HEK293T (cell line): Measurements from ENCODE around the gene PPM1H.

Source experiments
- CTCF ChIA-PET: fragments of 350-600 bp; formaldehyde crosslinking; extraction: SDS; loops from one replicate; lab custom pipeline; 2021; ENCODE audit warnings: antibody characterized with exemption, inconsistent platforms; lab: Yijun Ruan, JAX
- POLR2A ChIA-PET: fragments of 350-600 bp; formaldehyde crosslinking; extraction: SDS; loops from one replicate; lab custom pipeline; 2020; ENCODE audit warnings: antibody characterized with exemption, inconsistent platforms; lab: Yijun Ruan, JAX
- DNase-seq: peaks from one replicate; pipeline ENCODE4 v3.0.0; 2012; ENCODE audit warnings: mixed read lengths; ENCODE audit errors: extremely low spot score
- ARNT ChIP-seq: fragments of 450-650 bp; IDR thresholded peaks from 2 replicates; pipeline ENCODE4 v1.6.1; 2017; ENCODE audit warnings: mild to moderate bottlenecking
- BHLHE40 ChIP-seq: fragments of 450-650 bp; IDR thresholded peaks from 2 replicates; pipeline ENCODE4 v1.6.1; 2016; ENCODE audit warnings: mild to moderate bottlenecking, moderate library complexity, borderline replicate concordance
- CTBP1 ChIP-seq: fragments of 450-650 bp; IDR thresholded peaks from 2 replicates; pipeline ENCODE4 v1.6.1; 2016; ENCODE audit warnings: borderline replicate concordance
- ELF4 ChIP-seq: fragments of 450-650 bp; IDR thresholded peaks from 2 replicates; pipeline ENCODE4 v1.6.1; 2017; ENCODE audit warnings: antibody characterized with exemption
- FOXA1 ChIP-seq: fragments of 450-650 bp; IDR thresholded peaks from 2 replicates; pipeline ENCODE4 v1.6.1; 2016; ENCODE audit warnings: mild to moderate bottlenecking
- FOXK2 ChIP-seq: fragments of 450-650 bp; IDR thresholded peaks from 2 replicates; pipeline ENCODE4 v1.6.1; 2016; ENCODE audit warnings: mild to moderate bottlenecking
- FOXM1 ChIP-seq: fragments of 450-650 bp; IDR thresholded peaks from 2 replicates; pipeline ENCODE4 v1.6.1; 2017; ENCODE audit warnings: mild to moderate bottlenecking, borderline replicate concordance
- HDGF ChIP-seq: fragments of 450-650 bp; IDR thresholded peaks from 2 replicates; pipeline ENCODE4 v1.6.1; 2017; ENCODE audit warnings: antibody characterized with exemption, borderline replicate concordance
- L3MBTL2 ChIP-seq: fragments of 450-650 bp; conservative IDR thresholded peaks from 2 replicates; pipeline ENCODE4 v1.6.1; 2016; ENCODE audit warnings: mild to moderate bottlenecking
- LEF1 ChIP-seq: fragments of 450-650 bp; IDR thresholded peaks from 2 replicates; pipeline ENCODE4 v1.6.1; 2017; ENCODE audit warnings: mild to moderate bottlenecking, borderline replicate concordance
- NFRKB ChIP-seq: fragments of 450-650 bp; IDR thresholded peaks from 2 replicates; pipeline ENCODE4 v1.6.1; 2016; ENCODE audit warnings: mild to moderate bottlenecking, moderate library complexity
- SP1 ChIP-seq: fragments of 450-650 bp; IDR thresholded peaks from 2 replicates; pipeline ENCODE4 v1.6.1; 2017
- SUZ12 ChIP-seq: fragments of 450-650 bp; IDR thresholded peaks from 2 replicates; pipeline ENCODE4 v1.6.1; 2016; ENCODE audit warnings: mild to moderate bottlenecking
- TARDBP ChIP-seq: fragments of 450-650 bp; IDR thresholded peaks from 2 replicates; pipeline ENCODE4 v1.6.1; 2016
- ZNF384 ChIP-seq: fragments of 450-650 bp; IDR thresholded peaks from 2 replicates; pipeline ENCODE4 v1.6.1; 2016
- TF ChIP-seq, protein P1 (sequence below): fragments of 450-650 bp; IDR thresholded peaks from 2 replicates; pipeline ENCODE4 v1.6.1; 2016

Gene PPM1H

DNA sequence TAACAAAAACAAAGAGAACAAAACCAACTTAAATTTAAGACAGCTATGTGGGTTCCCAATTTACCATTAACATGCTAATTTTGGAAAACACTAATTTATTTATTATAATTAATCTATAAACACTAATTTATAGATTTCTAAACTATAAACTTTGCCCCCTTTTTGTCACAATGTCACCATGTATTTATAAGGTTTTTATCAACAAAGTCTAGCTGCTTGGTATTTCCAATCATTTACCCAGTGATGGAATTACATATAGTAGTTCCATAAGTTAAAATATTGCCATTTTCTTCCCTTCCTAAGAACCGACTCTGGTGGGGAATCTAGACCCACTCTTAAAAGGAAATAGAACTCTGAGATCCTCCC is 140.7 kb downstream of the PPM1H start:
- POLR2A ChIA-PET = interaction anchor here (0.8 kb wide), 1 partner anchor 191 kb away, joined by 3 read pairs; no protein-coding TSS in a partner anchor

GRCh38 chr12:62793256-62794217 is 141.4 kb downstream of the PPM1H start:
- TF ChIP-seq, protein P1, sequence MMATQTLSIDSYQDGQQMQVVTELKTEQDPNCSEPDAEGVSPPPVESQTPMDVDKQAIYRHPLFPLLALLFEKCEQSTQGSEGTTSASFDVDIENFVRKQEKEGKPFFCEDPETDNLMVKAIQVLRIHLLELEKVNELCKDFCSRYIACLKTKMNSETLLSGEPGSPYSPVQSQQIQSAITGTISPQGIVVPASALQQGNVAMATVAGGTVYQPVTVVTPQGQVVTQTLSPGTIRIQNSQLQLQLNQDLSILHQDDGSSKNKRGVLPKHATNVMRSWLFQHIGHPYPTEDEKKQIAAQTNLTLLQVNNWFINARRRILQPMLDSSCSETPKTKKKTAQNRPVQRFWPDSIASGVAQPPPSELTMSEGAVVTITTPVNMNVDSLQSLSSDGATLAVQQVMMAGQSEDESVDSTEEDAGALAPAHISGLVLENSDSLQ = no peak
- TF ChIP-seq SP1 = no peak
- no peak for TF ChIP-seq TARDBP
- POLR2A ChIA-PET = no interaction called here
- peak; percentile 73 for DNase-seq
- CTCF ChIA-PET = interaction anchor here (0.7 to 3.6 kb wide), 8 partner anchors 9 to 355 kb away, joined by 3 to 20 read pairs (median 4); no protein-coding TSS in a partner anchor

More for the DNA sequence above, 140.7 kb downstream of the PPM1H start:
- CTCF ChIA-PET = interaction anchor here (0.7 to 3.6 kb wide), 8 partner anchors 9 to 356 kb away, joined by 3 to 20 read pairs (median 4); no protein-coding TSS in a partner anchor
- no peak for DNase-seq
- no peak for TF ChIP-seq BHLHE40
- TF ChIP-seq LEF1 = no peak
- TF ChIP-seq SUZ12 = no peak

- POLR2A ChIA-PET = interaction anchor here (1.0 kb wide), 1 partner anchor 189 kb away, joined by 4 read pairs; no protein-coding TSS in a partner anchor
- DNase-seq = no peak
- CTCF ChIA-PET = interaction anchor here (0.6 kb wide), 1 partner anchor 210 kb away, joined by 3 read pairs; no protein-coding TSS in a partner anchor
- TF ChIP-seq LEF1 (no peak), ARNT (no peak), ZNF384 (no peak), NFRKB (no peak), TARDBP (no peak)
These were observed 142.6 kb downstream of the PPM1H start for GRCh38 chr12:62792236-62792870.

DNA sequence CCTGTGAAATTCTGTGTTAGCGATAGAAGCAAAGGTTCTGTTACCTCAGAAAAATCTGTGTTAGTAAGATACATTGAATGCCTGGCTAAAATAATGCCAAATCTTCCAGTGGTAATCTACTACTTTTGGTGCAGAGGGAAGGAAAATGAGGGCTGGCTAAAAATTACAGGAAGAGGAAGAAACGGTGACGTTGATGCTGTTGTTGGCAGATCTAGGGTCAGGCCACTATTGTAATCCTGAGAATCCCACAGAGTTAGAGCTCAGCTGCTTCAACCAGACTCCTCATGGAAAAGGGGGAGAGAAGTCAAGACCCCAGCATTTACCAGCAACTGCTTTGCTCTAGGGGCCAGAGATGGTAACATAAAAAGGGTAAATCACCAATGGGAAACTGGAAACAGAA is 145.1 kb downstream of the PPM1H start:
- POLR2A ChIA-PET = no interaction called here
- DNase-seq = no peak
- no peak for TF ChIP-seq FOXM1
- no peak for TF ChIP-seq CTBP1
- TF ChIP-seq SP1 = no peak
- TF ChIP-seq NFRKB = no peak
- no peak for TF ChIP-seq TARDBP
- no peak for TF ChIP-seq L3MBTL2
- TF ChIP-seq SUZ12 = no peak
- no peak for TF ChIP-seq ARNT
- no peak for TF ChIP-seq FOXA1
- TF ChIP-seq ZNF384 = no peak
- TF ChIP-seq, protein P1 = no peak
- no peak for TF ChIP-seq ELF4
- TF ChIP-seq HDGF = no peak
- no peak for TF ChIP-seq LEF1
- TF ChIP-seq BHLHE40 = no peak
- no peak for TF ChIP-seq FOXK2
- CTCF ChIA-PET = no interaction called here

GRCh38 chr12:62787611-62788010 is 147.3 kb downstream of the PPM1H start:
- TF ChIP-seq FOXM1 (no peak), TARDBP (no peak), SUZ12 (no peak), ELF4 (no peak), NFRKB (no peak), ARNT (no peak), HDGF (no peak), ZNF384 (no peak), L3MBTL2 (no peak), FOXK2 (no peak), CTBP1 (no peak)
- TF ChIP-seq, protein P1 = no peak
- no peak for DNase-seq
- CTCF ChIA-PET = interaction anchor here (0.7 kb wide), 1 partner anchor 88 kb away, joined by 3 read pairs; no protein-coding TSS in a partner anchor
- POLR2A ChIA-PET = no interaction called here

DNA sequence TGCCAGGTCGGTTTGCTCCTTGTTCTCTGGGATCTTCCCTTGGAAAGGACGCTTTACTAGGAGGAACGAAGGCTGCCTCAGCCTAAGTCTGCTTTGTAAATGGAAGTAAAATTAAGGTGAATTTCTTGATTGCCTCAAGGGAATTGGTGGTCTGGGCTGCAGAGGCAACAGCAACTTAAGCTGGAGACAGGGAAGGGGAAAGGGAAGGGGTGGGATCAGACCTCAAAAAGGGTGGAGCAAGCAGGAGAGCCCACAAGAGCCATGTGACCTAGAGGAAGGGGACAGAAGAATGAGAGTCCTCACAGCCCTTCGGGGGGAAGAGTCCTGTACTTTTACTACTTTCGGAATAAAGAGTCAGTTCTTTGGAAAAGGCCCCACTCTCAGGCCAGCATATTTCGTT is 147.9 kb downstream of the PPM1H start:
- ChIA-PET POLR2A (no interaction called here), CTCF (interaction anchor here (0.7 kb wide), 1 partner anchor 88 kb away, joined by 3 read pairs; no protein-coding TSS in a partner anchor)
- TF ChIP-seq ARNT (no peak), LEF1 (no peak), ELF4 (no peak), CTBP1 (no peak), SP1 (no peak), HDGF (no peak), NFRKB (no peak)
- TF ChIP-seq, protein P1 = no peak
- DNase-seq = no peak
